ENCODE results near the gene PCDHGA6.
"Not testable (repeated sequence)": the region's sequence is repeated elsewhere in the genome, so short reads cannot be mapped to it uniquely, and the experiment has no call there.

PCDHGA6 gene

DNA sequence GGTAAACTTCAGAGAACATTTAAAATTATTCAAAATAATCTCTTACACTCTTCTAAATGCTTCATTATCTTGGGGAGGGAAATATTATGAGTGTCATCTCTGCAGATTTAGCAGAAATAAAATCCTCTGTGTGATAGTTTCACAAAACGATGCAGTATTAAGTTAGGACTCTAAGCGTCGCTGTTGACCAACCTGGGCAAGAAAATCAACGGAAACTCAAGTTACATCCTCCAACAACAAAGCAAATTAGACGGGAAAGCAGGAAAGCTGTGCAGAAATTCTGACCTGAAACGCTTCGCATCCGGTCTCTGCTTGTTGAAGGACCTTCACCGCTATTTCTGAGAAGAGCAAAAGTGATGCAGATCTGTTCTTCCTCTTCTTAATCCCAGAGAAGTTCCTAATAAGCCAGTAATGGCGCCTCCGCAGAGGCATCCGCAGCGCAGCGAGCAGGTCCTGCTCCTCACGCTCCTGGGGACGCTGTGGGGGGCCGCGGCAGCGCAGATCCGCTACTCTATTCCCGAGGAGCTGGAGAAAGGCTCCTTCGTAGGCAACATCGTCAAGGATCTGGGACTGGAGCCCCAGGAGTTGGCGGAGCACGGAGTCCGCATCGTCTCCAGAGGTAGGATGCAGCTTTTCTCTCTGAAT lies at the start of gene PCDHGA6:
TSS of gene PCDHGA6 (plus strand) at position 219 of the 645 bp plus-strand sequence. CDS start at position 412, 193 bp downstream.
- DNase-seq: no peak

DNA sequence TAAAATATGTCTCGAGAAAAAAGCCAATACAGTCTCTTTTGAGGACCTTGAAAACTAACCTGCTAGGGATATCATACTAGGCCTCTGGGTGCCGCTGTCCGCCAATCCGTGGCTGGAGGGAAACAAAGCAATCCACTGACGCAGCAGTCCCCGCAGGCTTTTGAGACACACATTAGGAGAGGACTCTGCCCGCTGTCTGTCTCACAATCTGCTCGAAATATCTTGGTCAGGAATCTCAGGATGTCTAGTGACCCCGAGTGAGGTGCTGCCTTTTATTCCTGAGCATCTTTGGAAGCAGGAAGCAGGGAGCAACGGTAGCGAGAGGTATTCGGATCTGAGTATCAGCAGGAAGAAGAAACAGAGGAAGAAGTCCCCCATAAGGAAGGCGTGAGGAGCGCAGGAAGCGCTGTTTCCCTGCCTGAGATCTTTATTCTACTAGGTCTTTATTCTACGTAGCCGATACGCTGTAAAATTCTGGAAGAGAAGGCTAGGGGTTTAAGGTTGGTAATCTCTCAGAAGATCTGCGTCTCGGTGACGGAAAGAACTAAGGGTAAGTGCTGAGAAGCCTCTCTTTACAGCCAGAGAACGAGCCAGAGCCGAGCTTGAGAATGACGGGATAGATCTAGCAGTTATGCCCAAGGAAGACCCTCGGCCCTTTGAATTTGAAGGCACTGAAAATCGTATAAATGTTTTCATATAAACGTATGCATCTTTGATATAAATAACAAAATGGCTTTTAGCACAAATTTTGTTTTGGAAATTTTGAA lies 47.4 kb upstream of the PCDHGA6 start:
- DNase-seq: no peak

DNA sequence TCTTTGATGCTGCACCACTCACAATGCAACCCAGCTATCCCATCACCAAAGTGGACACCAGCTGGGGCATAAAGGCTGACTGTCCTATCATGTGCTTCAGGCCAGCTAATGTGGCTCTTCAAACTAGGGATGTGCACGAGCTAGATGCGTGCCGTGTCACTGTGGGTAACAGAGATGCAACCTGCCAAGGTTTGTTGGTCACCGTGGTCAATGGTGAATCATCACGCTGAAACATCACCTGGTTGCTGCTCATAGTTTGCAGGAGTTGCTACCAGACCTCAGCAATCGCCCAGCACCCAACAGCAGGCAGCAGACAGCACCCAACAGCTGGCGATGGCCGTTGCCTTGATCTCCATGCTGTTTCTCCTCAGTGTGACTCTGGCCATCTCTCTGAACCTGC lies 45.5 kb upstream of the PCDHGA6 start:
- DNase-seq: no peak

DNA sequence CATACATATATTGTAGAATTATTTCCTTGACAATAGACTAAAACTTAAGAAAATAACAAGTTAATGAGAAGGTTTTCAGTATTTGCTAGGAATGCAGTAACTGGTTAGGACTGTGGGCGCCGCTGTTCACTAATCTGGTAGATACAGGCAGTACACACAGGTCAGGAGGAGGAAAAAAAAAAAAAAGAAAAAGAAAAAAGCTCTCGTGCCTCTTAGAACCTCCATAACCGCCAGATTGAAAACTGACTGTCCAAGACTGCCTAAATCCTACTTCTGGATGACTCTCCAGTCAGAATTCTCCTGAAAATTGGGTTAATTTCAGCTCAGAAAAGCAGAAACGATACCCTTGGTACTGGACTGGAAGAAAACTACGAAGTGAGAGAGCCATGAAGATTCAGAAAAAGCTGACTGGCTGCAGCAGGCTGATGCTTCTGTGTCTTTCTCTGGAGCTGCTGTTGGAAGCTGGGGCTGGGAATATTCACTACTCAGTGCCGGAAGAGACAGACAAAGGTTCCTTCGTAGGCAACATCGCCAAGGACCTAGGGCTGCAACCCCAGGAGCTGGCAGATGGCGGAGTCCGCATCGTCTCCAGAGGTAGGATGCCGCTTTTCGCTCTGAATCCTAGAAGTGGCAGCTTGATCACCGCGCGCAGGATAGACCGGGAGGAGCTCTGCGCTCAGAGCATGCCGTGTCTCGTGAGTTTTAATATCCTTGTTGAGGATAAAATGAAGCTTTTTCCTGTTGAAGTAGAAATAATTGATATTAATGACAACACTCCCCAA lies 43.2 kb upstream of the PCDHGA6 start, which contains the start of gene PCDHGA1:
TSS of gene PCDHGA1 (plus strand) at position 216 of the 782 bp plus-strand sequence.
- no peak for DNase-seq

DNA sequence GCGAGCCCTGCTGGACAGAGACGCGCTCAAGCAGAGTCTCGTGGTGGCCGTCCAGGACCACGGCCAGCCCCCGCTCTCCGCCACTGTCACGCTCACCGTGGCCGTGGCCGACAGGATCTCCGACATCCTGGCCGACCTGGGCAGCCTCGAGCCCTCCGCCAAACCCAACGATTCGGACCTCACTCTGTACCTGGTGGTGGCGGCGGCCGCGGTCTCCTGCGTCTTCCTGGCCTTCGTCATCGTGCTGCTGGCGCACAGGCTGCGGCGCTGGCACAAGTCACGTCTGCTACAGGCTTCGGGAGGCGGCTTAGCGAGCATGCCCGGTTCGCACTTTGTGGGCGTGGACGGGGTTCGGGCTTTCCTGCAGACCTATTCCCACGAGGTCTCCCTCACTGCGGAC lies 41.1 kb upstream of the PCDHGA6 start:
- DNase-seq: not testable (repeated sequence)

DNA sequence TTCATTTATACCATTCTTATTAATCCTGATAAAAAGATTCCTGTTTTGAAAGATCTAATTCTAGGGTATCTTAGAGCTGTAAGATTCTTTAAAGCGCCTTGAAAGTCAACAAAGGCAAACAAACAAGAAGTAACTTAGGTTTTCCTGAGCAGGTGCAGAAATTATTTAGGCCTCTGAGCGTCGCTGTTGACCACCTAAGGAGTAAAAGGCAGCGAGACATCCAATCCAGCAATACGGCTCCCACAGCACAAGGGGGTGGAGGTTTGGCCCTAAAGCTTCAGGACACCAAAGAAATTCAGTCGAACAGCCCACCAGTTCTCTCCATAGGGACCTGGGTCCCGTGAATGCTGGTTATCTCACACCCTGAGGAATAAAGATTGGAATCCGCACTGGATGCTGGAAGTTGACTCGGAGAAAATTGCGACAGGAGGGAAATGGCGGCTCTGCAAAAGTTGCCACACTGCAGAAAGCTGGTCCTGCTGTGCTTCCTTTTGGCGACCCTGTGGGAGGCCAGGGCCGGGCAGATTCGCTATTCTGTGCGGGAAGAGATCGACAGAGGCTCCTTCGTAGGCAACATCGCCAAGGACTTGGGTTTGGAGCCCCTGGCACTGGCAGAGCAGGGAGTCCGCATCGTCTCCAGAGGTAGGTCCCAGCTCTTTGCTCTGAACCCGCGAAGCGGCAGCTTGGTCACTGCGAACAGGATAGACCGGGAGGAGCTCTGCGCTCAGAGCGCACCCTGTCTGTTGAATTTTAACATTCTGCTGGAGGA lies 35.0 kb upstream of the PCDHGA6 start, which contains the start of gene PCDHGA2:
TSS of gene PCDHGA2 (plus strand) at position 223 of the 769 bp plus-strand sequence.
- DNase-seq: no peak

DNA sequence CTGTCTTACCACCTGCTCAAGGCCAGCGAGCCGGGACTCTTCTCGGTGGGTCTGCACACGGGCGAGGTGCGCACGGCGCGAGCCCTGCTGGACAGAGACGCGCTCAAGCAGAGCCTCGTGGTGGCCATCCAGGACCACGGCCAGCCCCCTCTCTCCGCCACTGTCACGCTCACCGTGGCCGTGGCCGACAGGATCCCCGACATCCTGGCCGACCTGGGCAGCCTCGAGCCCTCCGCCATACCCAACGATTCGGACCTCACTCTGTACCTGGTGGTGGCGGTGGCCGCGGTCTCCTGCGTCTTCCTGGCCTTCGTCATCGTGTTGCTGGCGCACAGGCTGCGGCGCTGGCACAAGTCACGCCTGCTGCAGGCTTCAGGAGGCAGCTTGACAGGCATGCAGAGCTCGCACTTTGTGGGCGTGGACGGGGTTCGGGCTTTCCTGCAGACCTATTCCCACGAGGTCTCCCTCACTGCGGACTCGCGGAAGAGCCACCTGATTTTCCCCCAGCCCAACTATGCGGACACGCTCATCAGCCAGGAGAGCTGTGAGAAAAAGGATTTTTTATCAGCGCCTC lies 32.8 kb upstream of the PCDHGA6 start:
- DNase-seq: not testable (repeated sequence)

DNA sequence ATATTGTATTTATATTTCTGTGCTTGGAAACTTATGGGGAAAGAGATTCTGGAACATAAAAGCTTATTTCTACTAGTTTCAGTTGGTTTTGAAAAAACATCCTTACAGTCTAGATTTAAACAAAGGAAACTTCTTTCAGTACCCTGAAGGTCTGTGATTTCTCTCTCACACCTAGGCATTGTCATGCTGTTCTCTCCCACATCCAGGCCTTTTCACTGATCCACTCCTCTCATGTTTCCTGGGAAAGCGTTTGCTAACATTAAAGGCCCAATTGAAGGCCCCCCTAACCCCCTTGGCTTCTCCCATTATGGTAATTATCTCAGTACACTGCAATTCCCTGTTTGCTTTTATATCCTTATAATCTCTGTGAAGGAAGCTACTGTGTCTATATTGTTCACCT lies 30.9 kb upstream of the PCDHGA6 start:
- no peak for DNase-seq

DNA sequence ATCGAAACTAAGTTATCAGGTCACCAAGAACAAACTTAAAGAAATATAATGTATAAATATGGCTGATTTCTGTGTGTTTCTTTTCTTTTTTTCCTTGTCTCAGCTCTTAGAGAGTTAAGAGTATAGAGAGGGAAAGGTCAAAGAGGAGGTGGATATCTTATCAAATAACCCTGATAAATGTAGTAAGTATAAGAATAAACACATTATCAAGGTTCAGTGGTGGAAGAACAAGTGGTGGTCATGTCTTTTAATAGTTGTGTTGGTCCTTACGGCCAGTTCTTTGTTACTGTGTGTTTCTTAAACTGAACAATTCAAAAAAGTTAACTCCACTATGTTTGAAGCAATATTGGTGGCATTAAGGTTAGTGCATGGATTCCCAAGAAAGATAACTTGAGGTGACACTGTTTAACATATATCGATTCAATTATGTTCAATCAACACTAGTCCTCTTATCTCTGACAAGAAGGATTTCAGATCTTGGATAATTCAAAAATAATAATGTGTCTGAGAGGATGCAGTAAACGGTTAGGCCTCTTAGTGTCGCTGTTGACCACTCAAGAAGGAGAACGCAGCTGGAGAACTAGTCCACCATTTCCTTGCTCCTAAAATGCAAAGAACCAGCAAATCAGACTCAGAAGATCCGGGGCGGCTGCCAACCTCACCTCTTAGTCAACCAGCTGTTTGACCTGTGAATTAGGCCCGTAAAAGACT lies 30.3 kb upstream of the PCDHGA6 start, which contains the start of gene PCDHGA3:
TSS of gene PCDHGA3 (plus strand) at position 588 of the 711 bp plus-strand sequence. CDS start 205 bp downstream, outside the sequence.
- no peak for DNase-seq

DNA sequence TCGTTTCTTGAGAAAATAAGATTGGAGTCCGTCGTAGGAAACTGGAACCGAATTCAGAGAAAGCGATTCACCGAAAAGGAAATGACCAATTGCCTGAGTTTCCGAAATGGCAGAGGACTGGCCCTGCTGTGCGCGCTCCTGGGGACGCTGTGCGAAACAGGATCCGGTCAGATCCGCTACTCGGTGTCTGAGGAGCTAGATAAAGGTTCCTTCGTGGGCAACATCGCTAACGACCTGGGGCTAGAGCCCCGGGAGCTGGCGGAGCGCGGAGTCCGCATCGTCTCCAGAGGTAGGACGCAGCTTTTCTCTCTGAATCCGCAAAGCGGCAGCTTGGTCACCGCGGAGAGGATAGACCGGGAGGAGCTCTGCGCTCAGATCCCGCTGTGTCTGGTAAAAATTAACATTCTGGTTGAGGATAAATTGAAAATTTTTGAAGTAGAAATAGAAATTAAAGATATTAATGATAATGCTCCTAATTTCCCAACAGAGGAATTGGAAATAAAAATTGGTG lies 29.7 kb upstream of the PCDHGA6 start:
- DNase-seq: no peak

DNA sequence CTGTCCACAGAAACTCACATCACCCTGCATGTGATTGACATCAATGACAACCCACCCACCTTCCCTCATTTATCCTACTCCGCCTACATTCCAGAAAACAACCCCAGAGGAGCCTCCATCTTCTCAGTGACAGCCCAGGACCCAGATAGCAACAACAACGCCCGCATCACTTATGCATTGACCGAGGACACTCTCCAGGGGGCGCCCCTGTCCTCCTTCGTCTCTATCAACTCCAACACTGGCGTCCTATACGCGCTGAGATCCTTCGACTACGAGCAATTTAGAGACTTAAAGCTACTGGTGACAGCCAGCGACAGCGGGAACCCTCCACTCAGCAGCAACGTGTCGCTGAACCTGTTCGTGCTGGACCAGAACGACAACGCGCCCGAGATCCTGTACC lies 28.4 kb upstream of the PCDHGA6 start:
- DNase-seq: no peak

DNA sequence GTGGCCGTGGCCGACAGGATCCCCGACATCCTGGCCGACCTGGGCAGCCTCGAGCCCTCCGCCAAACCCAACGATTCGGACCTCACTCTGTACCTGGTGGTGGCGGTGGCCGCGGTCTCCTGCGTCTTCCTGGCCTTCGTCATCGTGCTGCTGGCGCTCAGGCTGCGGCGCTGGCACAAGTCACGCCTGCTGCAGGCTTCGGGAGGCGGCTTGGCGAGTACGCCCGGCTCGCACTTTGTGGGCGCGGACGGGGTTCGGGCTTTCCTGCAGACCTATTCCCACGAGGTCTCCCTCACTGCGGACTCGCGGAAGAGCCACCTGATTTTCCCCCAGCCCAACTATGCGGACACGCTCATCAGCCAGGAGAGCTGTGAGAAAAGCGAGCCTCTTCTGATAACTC lies 27.7 kb upstream of the PCDHGA6 start:
- DNase-seq: not testable (repeated sequence)

DNA sequence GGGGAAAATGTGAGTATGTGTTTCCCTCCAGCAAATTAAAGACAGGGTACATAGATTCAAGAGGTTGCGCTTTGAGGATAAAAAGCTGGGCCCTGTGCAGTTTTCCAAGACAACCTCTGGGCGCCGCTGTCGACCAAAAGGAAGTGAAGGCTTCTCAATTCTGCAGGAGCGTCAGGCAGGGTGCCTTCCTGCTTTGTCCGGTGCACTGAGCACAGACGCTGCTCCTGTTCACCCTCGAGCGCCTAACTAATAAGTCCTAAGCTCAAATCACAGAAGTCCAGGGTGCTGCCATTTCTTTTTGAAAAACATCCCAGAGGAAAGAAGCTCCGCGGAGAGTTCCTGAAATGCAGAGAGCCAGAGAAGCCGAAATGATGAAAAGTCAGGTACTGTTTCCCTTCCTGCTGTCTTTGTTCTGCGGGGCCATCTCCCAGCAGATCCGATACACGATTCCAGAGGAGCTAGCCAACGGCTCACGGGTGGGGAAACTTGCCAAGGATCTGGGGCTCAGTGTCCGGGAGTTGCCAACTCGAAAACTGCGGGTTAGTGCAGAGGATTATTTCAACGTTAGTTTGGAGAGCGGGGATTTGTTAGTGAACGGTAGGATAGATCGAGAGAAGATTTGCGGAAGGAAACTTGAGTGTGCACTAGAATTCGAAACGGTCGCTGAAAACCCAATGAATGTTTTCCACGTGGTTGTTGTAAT lies 23.6 kb upstream of the PCDHGA6 start, which contains the start of gene PCDHGB1:
TSS of gene PCDHGB1 (plus strand) at position 183 of the 703 bp plus-strand sequence. CDS start at position 345, 162 bp downstream.
- no peak for DNase-seq

DNA sequence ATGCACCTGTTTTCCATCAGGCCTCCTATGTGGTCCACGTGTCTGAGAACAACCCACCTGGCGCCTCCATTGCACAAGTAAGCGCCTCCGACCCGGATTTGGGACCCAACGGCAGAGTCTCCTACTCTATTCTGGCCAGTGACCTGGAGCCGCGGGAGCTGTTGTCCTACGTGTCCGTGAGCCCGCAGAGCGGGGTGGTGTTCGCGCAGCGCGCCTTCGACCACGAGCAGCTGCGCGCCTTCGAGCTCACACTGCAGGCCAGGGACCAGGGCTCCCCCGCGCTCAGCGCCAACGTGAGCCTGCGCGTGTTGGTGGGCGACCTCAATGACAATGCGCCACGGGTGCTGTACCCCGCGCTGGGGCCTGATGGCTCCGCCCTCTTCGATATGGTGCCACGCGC lies 22.1 kb upstream of the PCDHGA6 start:
- DNase-seq: no peak

DNA sequence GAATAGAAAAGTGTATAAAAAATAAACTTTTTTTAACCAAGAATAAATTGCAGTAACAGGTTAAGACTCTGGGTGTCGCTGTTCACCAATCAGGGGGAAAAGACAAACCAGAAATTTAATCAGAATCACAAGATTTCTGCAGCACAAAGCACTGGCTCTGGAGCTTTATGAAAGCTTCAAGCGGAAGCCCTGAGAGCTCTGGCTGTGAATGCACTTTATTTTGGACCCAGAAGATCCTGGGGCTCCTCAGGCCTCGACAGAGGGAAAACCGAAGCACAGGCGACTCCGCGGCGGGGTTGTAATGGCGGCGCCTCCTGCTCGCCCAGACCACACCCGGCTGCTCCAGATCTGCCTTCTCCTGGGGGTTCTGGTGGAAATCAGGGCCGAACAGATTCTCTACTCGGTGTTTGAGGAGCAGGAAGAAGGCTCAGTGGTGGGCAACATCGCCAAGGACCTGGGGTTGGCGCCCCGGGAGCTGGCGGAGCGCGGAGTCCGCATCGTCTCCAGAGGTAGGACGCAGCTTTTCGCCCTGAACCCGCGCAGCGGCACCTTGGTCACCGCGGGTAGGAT lies 18.7 kb upstream of the PCDHGA6 start, which contains the start of gene PCDHGA4:
TSS of gene PCDHGA4 (plus strand) at position 122 of the 570 bp plus-strand sequence. CDS start at position 209, 87 bp downstream.
- no peak for DNase-seq

DNA sequence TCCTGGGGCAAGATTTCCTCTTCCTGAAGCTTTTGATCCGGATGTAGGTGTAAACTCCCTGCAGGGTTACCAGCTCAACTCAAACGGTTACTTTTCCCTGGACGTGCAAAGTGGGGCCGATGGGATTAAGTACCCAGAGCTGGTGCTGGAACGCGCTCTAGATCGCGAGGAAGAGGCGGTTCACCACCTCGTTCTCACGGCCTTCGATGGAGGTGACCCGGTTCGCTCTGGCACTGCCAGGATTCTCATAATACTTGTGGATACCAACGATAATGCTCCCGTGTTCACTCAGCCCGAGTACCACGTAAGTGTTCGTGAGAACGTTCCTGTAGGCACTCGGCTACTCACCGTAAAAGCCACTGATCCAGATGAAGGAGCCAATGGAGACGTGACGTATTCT lies 18.1 kb upstream of the PCDHGA6 start:
- DNase-seq: no peak

DNA sequence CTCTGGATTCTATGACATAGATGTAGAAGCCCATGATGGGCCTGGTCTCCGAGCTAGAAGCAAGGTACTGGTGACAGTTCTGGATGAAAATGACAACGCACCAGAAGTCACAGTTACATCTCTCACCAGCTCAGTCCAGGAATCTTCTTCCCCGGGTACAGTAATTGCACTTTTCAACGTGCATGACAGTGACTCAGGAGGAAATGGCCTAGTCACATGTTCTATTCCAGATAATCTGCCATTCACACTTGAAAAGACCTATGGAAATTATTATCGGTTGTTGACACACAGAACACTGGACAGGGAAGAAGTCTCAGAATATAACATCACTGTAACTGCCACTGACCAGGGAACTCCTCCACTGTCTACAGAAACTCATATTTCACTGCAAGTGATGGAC lies 17.6 kb upstream of the PCDHGA6 start:
- no peak for DNase-seq

DNA sequence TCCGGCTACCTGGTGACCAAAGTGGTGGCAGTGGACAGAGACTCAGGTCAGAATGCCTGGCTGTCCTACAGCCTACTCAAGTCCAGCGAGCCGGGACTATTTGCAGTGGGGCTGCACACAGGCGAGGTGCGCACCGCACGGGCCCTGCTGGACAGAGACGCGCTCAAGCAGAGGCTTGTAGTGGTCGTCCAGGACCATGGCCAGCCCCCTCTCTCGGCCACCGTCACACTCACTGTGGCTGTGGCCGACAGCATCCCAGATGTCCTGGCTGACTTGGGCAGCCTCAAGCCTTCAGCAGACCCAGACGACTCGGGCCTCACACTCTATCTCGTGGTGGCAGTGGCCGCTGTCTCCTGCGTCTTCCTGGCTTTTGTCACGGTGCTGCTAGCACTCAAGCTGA lies 16.7 kb upstream of the PCDHGA6 start:
- DNase-seq: no peak

DNA sequence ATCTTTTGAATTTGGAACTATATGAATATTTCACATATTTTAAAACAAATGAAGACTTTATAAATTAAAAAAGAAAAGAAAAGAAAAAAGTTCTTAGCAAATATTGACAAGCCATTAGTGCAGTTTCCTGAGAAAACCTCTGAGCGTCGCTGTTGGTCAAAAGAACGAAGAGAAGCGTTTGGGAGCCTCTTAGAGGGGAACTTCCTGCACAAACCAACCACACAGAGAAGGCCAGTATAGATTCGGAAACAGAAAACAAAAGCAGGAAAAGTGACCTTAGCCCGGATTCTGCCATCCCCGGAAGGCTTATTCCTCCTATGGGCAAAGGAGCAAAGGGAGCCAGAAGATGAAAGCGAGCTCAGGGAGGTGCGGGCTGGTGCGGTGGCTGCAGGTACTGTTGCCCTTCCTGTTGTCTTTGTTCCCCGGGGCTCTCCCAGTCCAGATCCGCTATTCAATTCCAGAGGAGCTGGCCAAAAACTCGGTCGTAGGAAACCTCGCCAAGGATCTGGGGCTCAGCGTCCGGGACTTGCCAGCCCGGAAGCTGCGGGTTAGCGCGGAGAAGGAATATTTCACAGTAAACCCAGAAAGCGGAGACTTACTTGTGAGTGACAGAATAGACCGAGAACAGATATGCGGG lies 13.8 kb upstream of the PCDHGA6 start, which contains the start of gene PCDHGB2:
TSS of gene PCDHGB2 (plus strand) at position 205 of the 637 bp plus-strand sequence. CDS start at position 347, 142 bp downstream.
- DNase-seq: no peak

All from right forelimb (tissue), 1 donor.